Central memory CD8-positive, alpha-beta T cell (primary cell): ENCODE data around the gene MYBPC3.

Experiments used
- ATAC-seq: fragments of 150-1000 bp; cut with Tn5 transposase; replicated peaks from 2 replicates; pipeline ENCODE4 v1.10.0; 2022; ENCODE audit warnings: mild to moderate bottlenecking, moderate FRiP score, moderate number of reproducible peaks; ENCODE audit not compliant: poor library complexity, severe bottlenecking; ENCODE audit errors: extremely low read depth
- DNase-seq, 2 donors: peaks; one replicate each; pipeline ENCODE4 v3.0.0; 2021; ENCODE audit warnings: low spot score in 2 of 2
- H3K27ac Mint-ChIP-seq: one replicate; pipeline ENCODE4 v1.8.0; 2022; ENCODE audit warnings: low read depth, mild to moderate bottlenecking, moderate library complexity, mixed read lengths
- H3K27me3 Mint-ChIP-seq: one replicate; pipeline ENCODE4 v1.8.0; 2022; ENCODE audit warnings: mixed read lengths
- H3K36me3 Mint-ChIP-seq: one replicate; pipeline ENCODE4 v1.8.0; 2022; ENCODE audit warnings: mild to moderate bottlenecking, moderate library complexity, mixed read lengths; ENCODE audit not compliant: insufficient read depth
- H3K4me1 Mint-ChIP-seq: one replicate; pipeline ENCODE4 v1.8.0; 2022; ENCODE audit warnings: mixed read lengths
- H3K4me3 Mint-ChIP-seq: one replicate; pipeline ENCODE4 v1.8.0; 2022; ENCODE audit warnings: mild to moderate bottlenecking, moderate library complexity, mixed read lengths
- H3K9me3 Mint-ChIP-seq: one replicate; pipeline ENCODE4 v1.8.0; 2022; ENCODE audit warnings: mixed read lengths

The MYBPC3 gene

DNA sequence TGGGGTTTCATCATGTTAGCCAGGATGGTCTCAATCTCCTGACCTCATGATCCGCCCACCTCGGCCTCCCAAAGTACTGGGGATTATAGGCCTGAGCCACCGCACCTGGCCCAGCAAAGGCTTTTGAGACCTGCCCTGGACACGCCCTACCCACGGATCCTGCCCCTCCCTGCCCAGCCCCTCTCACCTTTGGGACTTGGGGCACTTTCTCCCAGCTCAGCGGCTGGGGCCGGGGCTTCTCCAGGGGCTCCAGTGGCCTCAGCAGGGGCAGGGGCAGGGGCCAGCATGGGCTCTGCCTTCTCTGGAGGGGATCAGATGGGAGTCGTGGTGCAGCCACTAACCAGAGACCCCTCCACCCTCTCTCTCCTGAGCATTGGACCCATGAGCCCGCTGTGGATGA, 2.2 kb downstream of the MYBPC3 start:
- DNase-seq (no peak), ATAC-seq (no peak)
- Mint-ChIP-seq H3K9me3 (no peaks in the 10 kb centered on the region), H3K36me3 (no peaks in the 10 kb centered on the region), H3K4me1 (no peaks in the 10 kb centered on the region), H3K4me3 (no peak overlapping the region), H3K27me3 (no peaks in the 10 kb centered on the region), H3K27ac (no peak overlapping the region)

DNA sequence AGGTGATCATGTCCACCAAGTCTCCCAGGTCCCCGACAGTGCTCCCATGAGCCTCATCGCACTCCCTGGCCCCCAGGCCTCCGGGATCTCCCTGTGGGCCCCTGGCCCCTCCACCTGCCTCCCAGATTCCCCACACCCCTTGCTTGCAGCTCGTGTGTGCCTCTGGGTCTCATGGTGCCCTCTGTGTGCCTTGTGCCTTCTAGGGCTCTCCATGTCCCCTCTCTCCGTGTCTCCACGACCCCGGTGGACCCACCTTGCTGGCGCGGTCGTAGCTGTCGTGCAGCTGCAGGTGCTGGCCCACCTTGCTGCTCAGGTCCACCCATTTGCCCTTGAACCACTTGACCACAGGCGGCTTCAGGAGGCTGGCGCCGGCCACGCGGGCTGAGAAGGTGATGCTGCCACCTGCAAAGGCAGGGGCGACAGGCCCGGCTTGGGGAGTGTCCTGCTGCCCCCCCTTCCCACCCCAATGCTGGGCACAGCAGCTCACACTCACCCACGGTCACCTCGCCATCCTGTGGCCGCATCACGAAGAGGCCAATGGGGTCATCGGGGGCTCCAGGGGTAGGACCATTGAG, 2.9 kb downstream of the MYBPC3 start:
- Mint-ChIP-seq H3K4me3 (no peak overlapping the region), H3K4me1 (no peaks in the 10 kb centered on the region), H3K27ac (no peak overlapping the region), H3K27me3 (no peaks in the 10 kb centered on the region), H3K9me3 (no peaks in the 10 kb centered on the region), H3K36me3 (no peaks in the 10 kb centered on the region)
- DNase-seq (no peak), ATAC-seq (no peak)

DNA sequence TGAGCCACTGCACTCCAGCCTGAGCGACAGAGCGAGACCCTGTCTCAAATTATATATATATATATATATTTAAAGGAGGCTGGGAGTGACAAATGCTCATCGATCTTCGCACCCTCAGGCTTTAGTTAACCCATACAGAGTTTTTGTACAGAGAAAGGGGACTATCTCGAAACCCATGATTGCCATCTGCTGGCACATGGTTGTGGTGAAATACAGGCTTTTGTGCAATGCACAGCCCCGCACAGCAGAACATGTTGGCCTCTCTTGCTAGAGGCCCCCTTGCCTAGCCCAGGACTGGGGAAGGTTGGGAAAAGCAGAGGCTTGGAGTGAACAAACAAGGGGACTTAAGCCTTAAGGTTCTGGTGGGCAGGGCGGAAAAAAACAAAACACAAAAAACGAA, 3.6 kb downstream of the MYBPC3 start:
- peak overlapping the region; percentile 38 for H3K27ac Mint-ChIP-seq
- no peaks in the 10 kb centered on the region for H3K9me3 Mint-ChIP-seq
- H3K36me3 Mint-ChIP-seq, result no peaks in the 10 kb centered on the region
- H3K4me1 Mint-ChIP-seq, result no peaks in the 10 kb centered on the region
- H3K27me3 Mint-ChIP-seq, result no peaks in the 10 kb centered on the region
- ATAC-seq (no peak), DNase-seq (no peak)
- no peak overlapping the region for H3K4me3 Mint-ChIP-seq

DNA sequence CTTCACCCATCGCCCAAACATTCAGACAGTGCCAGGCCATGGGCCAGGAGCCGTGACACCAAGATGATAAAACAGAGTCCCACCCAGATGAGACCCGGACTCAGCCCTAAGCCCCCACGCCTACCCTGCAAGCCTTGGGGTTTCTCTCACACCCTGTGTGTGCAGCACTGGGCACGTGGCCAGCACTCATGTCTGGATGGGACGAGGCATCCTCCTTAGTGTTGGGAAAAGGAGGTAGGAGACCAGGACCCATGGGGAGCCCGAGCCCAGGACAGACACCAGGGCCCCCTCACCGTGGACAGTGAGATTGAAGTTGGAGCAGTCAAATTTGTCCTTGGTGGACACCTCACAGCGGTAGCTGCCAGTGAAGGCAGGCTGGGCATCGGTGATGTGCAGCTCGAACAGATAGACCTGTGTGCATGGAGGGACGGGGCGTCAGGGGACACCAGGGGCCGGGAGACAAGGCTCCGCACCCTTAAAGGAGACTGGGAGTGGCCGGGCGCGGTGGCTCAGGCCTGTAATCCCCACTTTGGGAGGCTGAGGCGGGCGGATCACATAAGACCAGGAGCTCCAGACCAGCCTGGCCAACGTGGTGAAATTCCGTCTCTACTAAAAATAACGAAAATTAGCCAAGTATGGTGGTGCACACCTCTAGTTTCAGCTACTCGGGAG, 4.2 kb downstream of the MYBPC3 start:
- H3K27ac Mint-ChIP-seq, result no peak overlapping the region
- H3K4me1 Mint-ChIP-seq, result no peaks in the 10 kb centered on the region
- no peaks in the 10 kb centered on the region for H3K36me3 Mint-ChIP-seq
- H3K4me3 Mint-ChIP-seq, result no peak overlapping the region
- H3K27me3 Mint-ChIP-seq, result no peaks in the 10 kb centered on the region
- no peaks in the 10 kb centered on the region for H3K9me3 Mint-ChIP-seq
- no peak for DNase-seq
- ATAC-seq, result no peak

DNA sequence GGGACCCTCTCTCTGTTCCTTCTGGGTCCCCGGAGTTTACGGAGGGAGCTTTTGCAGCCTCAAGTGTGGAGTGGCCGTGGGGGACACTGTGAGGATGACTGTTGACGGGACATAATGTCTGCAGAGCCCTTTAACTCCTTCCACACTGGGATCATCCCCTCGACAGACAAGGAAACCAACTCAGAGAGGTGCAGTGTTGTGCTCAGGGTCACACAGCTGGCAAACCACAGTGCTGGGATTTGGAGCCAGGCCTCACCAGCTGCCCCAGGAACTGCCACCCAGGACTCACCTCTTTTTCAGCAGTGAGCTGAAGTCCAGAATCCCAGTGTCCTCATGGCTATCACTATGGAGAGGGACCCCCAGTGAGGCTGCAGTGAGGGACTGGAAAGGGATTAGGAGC, 5.4 kb downstream of the MYBPC3 start:
- no peaks in the 10 kb centered on the region for H3K27me3 Mint-ChIP-seq
- no peak overlapping the region for H3K4me3 Mint-ChIP-seq
- H3K4me1 Mint-ChIP-seq, result no peaks in the 10 kb centered on the region
- no peaks in the 10 kb centered on the region for H3K9me3 Mint-ChIP-seq
- DNase-seq, result no peak
- peaks cover 2% of the 10 kb centered on the region for H3K36me3 Mint-ChIP-seq
- H3K27ac Mint-ChIP-seq, result no peak overlapping the region
- no peak for ATAC-seq

DNA sequence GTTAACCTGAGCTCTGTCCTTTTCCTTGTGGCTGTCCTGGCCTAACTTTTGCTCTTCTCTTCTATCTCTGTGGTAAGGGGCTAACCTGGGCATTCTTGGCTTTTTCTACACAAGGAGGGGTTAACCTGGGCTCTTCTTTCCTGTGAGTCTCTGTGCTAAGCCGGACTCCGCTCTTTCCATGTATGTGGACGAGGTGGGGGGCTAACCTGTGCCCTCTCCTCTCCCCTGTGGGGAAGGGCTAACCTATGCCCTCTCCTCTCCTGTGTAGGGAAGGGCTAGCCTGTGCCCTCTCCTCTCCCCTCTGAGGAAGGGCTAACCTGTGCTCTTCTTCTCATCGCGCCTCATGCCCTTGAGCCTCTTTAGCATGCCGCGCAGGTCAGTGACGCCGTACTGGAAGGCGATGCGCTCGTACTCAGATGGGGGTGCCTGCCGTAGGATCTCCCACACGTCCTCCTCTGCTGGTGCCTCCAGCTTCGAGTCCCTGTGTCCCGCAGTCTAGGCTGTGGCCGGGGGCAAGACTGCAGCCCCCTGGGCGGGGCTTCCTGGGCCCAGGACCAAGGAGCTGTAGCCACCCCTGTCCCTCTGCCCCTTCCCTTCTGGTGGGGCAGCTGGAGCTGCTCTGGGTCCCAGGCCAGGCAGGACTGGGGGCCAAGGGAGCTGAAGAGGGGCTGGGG, 6.5 kb downstream of the MYBPC3 start:
- H3K4me1 Mint-ChIP-seq, result no peaks in the 10 kb centered on the region
- no peaks in the 10 kb centered on the region for H3K27me3 Mint-ChIP-seq
- peaks cover 2% of the 10 kb centered on the region for H3K36me3 Mint-ChIP-seq
- no peak overlapping the region for H3K27ac Mint-ChIP-seq
- DNase-seq (no peak), ATAC-seq (no peak)
- H3K9me3 Mint-ChIP-seq, result no peaks in the 10 kb centered on the region
- no peak overlapping the region for H3K4me3 Mint-ChIP-seq

DNA sequence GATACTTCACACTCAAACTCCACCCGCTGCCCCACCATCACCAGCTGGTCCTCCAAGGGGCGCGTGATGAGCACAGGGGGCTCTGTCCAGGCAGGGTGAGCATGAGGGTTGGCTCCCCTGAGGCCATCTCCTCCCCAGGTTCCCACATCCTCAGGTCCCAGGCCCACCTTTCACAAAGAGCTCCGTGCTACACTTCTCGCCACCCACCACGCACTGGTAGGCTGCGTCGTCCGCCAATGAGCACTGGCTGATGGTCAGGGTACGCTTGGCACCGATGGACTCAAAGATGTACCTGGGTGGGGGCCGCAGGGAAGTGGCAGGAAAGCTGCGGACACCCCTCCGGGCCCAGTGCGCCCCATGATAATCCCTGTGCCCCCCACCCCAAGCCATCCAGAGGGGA, 9.6 kb downstream of the MYBPC3 start:
- H3K27me3 Mint-ChIP-seq, result no peaks in the 10 kb centered on the region
- no peak for ATAC-seq
- no peak overlapping the region for H3K27ac Mint-ChIP-seq
- no peaks in the 10 kb centered on the region for H3K4me1 Mint-ChIP-seq
- no peak for DNase-seq
- H3K4me3 Mint-ChIP-seq, result no peak overlapping the region
- H3K36me3 Mint-ChIP-seq, result peaks cover 2% of the 10 kb centered on the region
- no peaks in the 10 kb centered on the region for H3K9me3 Mint-ChIP-seq

DNA sequence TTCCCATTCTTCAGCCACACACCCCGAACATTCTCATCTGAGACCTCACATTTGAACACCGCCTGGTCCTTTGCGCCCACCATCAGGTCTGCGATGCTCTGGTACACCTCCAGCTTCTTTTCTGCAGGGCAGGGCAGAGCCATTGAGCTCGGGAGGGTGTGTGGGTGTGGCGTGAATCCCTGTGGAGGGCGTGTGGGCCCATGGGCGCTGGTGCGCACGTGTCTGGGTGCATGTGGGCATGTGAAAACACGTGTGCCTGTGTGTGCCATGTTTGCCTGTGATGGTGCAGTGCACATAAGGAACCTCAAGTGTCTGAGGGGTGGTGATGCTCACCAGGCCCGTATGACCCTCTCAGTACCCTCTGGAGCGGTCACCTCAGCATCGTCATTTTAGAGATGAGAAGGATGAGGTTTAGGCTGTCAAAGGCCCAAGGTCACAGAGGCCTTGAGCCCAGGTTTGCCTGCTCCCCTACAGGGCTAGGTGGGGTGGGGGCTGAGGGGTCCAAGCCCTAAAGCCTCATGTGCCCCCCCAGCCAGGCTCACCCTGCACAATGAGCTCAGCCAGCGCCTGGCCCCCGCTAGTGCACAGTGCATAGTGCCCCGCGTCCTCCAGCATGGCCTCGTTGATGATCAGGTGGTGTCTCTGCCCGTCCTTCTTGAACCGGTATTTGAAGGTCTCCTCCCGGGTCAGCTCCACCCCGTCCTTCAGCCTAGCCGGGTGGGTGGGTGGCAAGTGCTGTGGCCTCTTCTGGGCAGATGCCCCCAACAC, 10.3 kb downstream of the MYBPC3 start:
- H3K4me3 Mint-ChIP-seq, result no peak overlapping the region
- H3K36me3 Mint-ChIP-seq, result peaks cover 2% of the 10 kb centered on the region
- no peaks in the 10 kb centered on the region for H3K9me3 Mint-ChIP-seq
- DNase-seq, result no peak
- ATAC-seq, result no peak
- H3K27me3 Mint-ChIP-seq, result no peaks in the 10 kb centered on the region
- no peaks in the 10 kb centered on the region for H3K4me1 Mint-ChIP-seq
- H3K27ac Mint-ChIP-seq, result no peak overlapping the region

DNA sequence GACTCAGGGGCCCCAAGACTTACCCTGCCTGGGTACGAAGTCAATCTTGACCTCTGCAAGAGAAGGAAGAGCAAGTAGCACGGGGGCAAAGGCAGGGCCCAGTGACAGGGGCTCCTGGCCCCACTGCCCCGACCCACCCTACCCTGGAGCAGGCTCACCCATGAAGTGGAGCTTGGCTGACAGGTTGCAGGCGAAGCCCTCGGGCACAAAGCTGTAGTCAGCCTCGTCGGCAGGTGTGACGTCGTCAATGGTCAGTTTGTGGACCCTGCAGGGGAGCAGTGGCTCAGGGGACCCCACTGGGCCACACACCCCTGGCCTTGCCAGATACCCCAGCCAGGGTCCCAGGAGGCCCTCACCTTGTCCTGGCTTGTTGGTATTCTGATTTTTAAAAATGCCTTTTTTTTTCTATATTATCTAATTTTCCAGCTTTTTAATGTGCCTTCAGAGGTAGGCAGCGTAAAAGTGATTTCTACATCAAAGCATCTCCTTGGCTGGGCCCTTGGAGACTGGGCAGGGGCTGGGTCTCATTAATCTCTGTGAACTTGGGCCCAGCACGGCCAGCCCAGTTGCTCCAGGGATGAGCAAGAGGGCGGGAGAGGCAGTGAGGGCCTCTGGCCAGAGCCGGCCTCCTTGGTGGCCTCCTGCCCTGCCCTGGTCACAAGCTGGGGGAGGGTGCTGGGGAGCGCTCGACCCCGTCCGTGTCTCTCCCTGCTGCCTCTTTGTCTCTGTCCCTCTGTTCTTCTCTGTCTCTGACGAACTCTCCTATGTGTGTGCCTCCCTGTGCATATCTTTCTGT, 11.3 kb downstream of the MYBPC3 start:
- H3K4me1 Mint-ChIP-seq, result no peaks in the 10 kb centered on the region
- DNase-seq (no peak), ATAC-seq (no peak)
- H3K27me3 Mint-ChIP-seq, result no peaks in the 10 kb centered on the region
- no peak overlapping the region for H3K4me3 Mint-ChIP-seq
- no peak overlapping the region for H3K27ac Mint-ChIP-seq
- H3K9me3 Mint-ChIP-seq, result no peaks in the 10 kb centered on the region
- peaks cover 2% of the 10 kb centered on the region for H3K36me3 Mint-ChIP-seq

DNA sequence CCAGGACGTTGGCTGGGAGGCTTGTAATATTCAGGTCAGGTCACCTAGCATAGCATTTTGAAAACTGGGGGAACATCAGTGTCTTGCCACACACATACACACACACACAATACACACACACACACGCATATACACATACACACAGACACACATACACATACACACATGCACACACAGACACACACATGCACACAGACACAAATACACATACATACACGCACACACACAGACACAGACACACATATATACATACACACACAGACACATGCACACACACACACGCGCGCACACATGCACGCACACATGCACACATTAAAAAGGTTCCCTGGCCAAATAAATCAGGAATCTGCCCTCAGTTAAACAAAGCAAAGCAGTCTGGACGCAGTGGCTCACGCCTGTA, 12.5 kb downstream of the MYBPC3 start:
- Mint-ChIP-seq H3K9me3 (no peaks in the 10 kb centered on the region), H3K4me3 (no peak overlapping the region), H3K36me3 (peaks cover 2% of the 10 kb centered on the region), H3K4me1 (no peaks in the 10 kb centered on the region), H3K27me3 (no peaks in the 10 kb centered on the region), H3K27ac (no peak overlapping the region)
- ATAC-seq (no peak), DNase-seq (no peak)

DNA sequence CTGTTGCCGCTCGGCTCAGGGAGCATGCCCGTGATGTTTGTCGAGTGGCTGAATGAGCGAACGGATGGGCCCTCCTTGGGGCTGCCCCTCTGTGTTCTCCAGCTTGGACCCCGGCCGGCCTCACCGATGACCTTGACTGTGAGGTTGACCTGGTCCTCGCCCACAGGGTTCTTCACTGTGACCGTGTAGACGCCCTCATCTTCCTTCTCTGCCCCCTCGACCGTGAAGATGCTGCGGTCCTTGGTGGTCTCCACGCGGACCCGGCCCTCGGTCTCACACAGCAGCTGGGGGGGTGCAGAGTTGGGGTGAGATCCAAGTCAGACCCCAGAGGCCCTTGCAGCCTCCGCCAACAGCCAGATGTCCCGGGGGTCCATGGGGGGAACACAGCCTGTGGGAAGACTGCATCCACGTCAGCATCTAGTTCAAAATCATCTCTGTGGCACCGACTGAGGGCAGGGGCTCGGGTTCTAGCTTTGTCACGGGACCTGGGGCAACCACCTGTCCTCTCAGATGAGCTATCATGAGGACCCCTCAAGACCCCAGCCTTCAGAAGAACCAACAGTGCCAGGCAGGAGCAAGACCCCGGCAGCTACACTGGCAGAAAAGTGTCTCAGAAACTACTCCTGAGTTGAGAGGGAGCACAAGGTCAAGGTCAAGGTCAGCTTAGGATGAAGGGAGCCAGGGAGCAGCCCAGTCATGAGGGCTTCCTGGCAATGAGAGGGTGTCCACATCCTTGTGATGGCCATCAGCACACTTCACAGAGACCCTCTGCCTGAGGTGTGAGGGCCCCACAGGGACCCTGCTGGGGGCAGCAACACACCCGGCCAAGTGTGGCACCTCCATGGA, 13.9 kb downstream of the MYBPC3 start:
- Mint-ChIP-seq H3K27ac (no peak overlapping the region), H3K27me3 (no peaks in the 10 kb centered on the region), H3K4me1 (no peaks in the 10 kb centered on the region), H3K36me3 (peaks cover 2% of the 10 kb centered on the region), H3K4me3 (no peak overlapping the region), H3K9me3 (no peaks in the 10 kb centered on the region)
- DNase-seq (no peak), ATAC-seq (no peak)
